Caco-2 (cell line): Measurements from ENCODE around the gene CACNA1C. TPM values are rescaled to one million over a fixed set of nuclear protein-coding genes. Genes with fewer than 3 reads are reported as not detected.

Experiments used
- BruUV-seq: library from RNA; stranded (reverse); fragments of 400-500 nt; replicated peaks from 2 replicates; lab custom pipeline; 2021; lab: Mats Ljungman, UMichigan
- CTCF ChIA-PET: fragments of 300-600 bp; sonication (Branson Sonifier 250); formaldehyde crosslinking; loops from one replicate; lab custom pipeline; 2022; ENCODE audit warnings: antibody characterized with exemption; lab: Charles Lee
- POLR2A ChIA-PET: fragments of 300-600 bp; sonication (Branson Sonifier 250); formaldehyde crosslinking; loops from one replicate; lab custom pipeline; 2022; ENCODE audit warnings: antibody characterized with exemption; lab: Charles Lee
- DNase-seq, 2 experiments: peaks; one replicate each; pipeline versions ENCODE4 v3.0.0 to v3.0.0-alpha.2; 2020 to 2022
- H3K27me3 ChIP-seq: replicated peaks from 2 replicates; pipeline ENCODE4 v1.6.0; 2011; ENCODE audit warnings: low read length; ENCODE audit not compliant: control insufficient read depth, insufficient read depth
- H3K36me3 ChIP-seq: 2 replicates; pipeline ENCODE4 v1.5.1; 2011; ENCODE audit warnings: low read length; ENCODE audit not compliant: control insufficient read depth, insufficient read depth
- H3K4me1 ChIP-seq: fragments of 250-450 bp; sonication (Bioruptor Pico); 2 replicates; pipeline ENCODE4 v1.5.1; 2020; ENCODE audit warnings: mild to moderate bottlenecking
- H3K4me3 ChIP-seq: 2 replicates; pipeline ENCODE4 v1.5.1; 2011; ENCODE audit warnings: low read depth, mild to moderate bottlenecking, control low read depth, low read length
- H3K9me3 ChIP-seq: fragments of 250-450 bp; sonication (Bioruptor Pico); 2 replicates; pipeline ENCODE4 v1.5.1; 2020; ENCODE audit warnings: mild to moderate bottlenecking, moderate library complexity
- H3K27ac Mint-ChIP-seq: one replicate; pipeline ENCODE4 v1.8.0; 2022; ENCODE audit warnings: mixed read lengths; ENCODE audit not compliant: unreplicated experiment
- H3K27me3 Mint-ChIP-seq: one replicate; pipeline ENCODE4 v1.8.0; 2022; ENCODE audit warnings: mixed read lengths; ENCODE audit not compliant: insufficient read depth, unreplicated experiment
- H3K36me3 Mint-ChIP-seq: one replicate; pipeline ENCODE4 v1.8.0; 2022; ENCODE audit warnings: mild to moderate bottlenecking, mixed read lengths; ENCODE audit not compliant: insufficient read depth, unreplicated experiment
- H3K4me1 Mint-ChIP-seq: one replicate; pipeline ENCODE4 v1.8.0; 2022; ENCODE audit warnings: low read depth, mixed read lengths; ENCODE audit not compliant: unreplicated experiment
- H3K4me3 Mint-ChIP-seq: one replicate; pipeline ENCODE4 v1.8.0; 2022; ENCODE audit warnings: mild to moderate bottlenecking, moderate library complexity, mixed read lengths; ENCODE audit not compliant: unreplicated experiment
- H3K9me3 Mint-ChIP-seq: one replicate; pipeline ENCODE4 v1.8.0; 2022; ENCODE audit warnings: mixed read lengths; ENCODE audit not compliant: unreplicated experiment
- intact Hi-C: fragments of 100-400 bp; cut with micrococcal nuclease; formaldehyde crosslinking; loops from one replicate; pipeline ENCODE4 v1.10.0; 2022; ENCODE audit not compliant: unreplicated experiment
- total RNA-seq: library from RNA; stranded (reverse); gene quantifications from 2 replicates; pipeline ENCODE4 v1.2.3, GENCODE V29; 2022
- TF ChIP-seq, protein P1 (sequence below), 2 experiments: fragments of 200-600 bp in 1 of 2; IDR thresholded peaks; 1 replicate in 1 of 2; 2 replicates in 1 of 2; pipeline versions ENCODE4 v1.5.1 to v1.8.0; 2011 to 2022; ENCODE audit warnings: antibody characterized with exemption in 1 of 2, control low read depth in 1 of 2, inconsistent platforms in 1 of 2, low read depth in 1 of 2, low read length in 1 of 2, mild to moderate bottlenecking in 1 of 2, moderate library complexity in 1 of 2; ENCODE audit not compliant: insufficient read depth in 1 of 2, severe bottlenecking in 1 of 2, unreplicated experiment in 1 of 2

CACNA1C gene
- total RNA-seq, 1 experiment from 2014 or later, result not detected

DNA sequence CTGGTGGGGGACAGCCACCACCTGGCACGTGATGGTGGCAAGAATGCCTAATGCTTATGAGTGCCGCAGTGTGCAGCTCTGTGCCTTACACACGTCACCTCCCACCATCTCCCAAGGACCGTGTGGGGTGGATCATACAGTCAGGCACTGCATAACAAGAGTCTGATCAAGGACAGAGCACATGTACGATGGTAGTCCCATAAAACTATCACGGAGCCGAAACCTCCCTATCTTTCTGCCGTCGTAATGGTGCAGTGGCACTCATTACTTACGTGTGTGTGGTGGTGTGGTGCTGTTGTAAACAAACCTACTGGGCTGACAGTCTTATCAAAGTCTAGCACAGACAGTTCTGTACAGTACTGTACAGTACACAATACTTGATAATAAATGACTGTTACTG is 89.3 kb downstream of the CACNA1C start:
- H3K4me3 Mint-ChIP-seq, result no peak overlapping the region
- peaks cover 22% of the 10 kb centered on the region for H3K4me1 Mint-ChIP-seq
- no peak for DNase-seq
- Histone ChIP-seq H3K4me3 (no peak overlapping the region), H3K36me3 (no peaks in the 10 kb centered on the region), H3K9me3 (no peaks in the 10 kb centered on the region), H3K27me3 (no peaks in the 10 kb centered on the region), H3K4me1 (peaks cover 23% of the 10 kb centered on the region)
- H3K27ac Mint-ChIP-seq, result no peak overlapping the region
- intact Hi-C loops, result no loop called here
- no peaks in the 10 kb centered on the region for H3K9me3 Mint-ChIP-seq
- ChIA-PET CTCF (no interaction called here), POLR2A (no interaction called here)
- no TSS peak for BruUV-seq
- no peaks in the 10 kb centered on the region for H3K36me3 Mint-ChIP-seq
- H3K27me3 Mint-ChIP-seq, result peaks cover 3% of the 10 kb centered on the region
- TF ChIP-seq, protein P1, sequence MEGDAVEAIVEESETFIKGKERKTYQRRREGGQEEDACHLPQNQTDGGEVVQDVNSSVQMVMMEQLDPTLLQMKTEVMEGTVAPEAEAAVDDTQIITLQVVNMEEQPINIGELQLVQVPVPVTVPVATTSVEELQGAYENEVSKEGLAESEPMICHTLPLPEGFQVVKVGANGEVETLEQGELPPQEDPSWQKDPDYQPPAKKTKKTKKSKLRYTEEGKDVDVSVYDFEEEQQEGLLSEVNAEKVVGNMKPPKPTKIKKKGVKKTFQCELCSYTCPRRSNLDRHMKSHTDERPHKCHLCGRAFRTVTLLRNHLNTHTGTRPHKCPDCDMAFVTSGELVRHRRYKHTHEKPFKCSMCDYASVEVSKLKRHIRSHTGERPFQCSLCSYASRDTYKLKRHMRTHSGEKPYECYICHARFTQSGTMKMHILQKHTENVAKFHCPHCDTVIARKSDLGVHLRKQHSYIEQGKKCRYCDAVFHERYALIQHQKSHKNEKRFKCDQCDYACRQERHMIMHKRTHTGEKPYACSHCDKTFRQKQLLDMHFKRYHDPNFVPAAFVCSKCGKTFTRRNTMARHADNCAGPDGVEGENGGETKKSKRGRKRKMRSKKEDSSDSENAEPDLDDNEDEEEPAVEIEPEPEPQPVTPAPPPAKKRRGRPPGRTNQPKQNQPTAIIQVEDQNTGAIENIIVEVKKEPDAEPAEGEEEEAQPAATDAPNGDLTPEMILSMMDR (IDR thresholded peaks at IDR 0.05; ENCODE audit: insufficient read depth in 1 of 2, low read depth in 1 of 2, low read length in 1 of 2, severe bottlenecking in 1 of 2, unreplicated experiment in 1 of 2), result no peak

DNA sequence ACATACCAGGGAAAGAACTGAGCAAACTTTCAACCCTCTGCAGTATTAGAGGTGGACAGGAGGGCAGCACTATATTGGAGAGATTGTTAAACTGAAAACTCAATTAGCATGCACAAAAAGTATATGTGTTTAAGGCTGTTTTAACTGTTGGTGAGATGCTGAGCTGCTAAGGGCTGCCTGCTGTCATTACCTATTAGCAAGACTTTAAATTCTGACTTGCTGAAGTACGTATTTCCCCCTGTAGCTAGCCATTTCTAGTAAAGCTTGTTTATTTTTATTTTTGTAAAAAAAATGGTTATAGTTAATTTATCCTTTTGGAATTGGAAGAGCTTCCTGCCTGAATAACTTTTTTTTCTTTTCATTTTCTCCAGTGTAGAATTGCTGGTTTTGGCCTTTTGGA is 92.2 kb downstream of the CACNA1C start:
- peaks cover 12% of the 10 kb centered on the region for H3K27me3 Mint-ChIP-seq
- TF ChIP-seq, protein P1 (IDR thresholded peaks at IDR 0.05; ENCODE audit: insufficient read depth in 1 of 2, low read depth in 1 of 2, low read length in 1 of 2, severe bottlenecking in 1 of 2, unreplicated experiment in 1 of 2), result no peak
- H3K36me3 Mint-ChIP-seq, result no peaks in the 10 kb centered on the region
- H3K4me3 Mint-ChIP-seq, result no peak overlapping the region
- H3K4me1 ChIP-seq, result peaks cover 12% of the 10 kb centered on the region; the same call in 1 of the 2 replicates
- ChIA-PET CTCF (no interaction called here), POLR2A (no interaction called here)
- no peaks in the 10 kb centered on the region for H3K9me3 Mint-ChIP-seq
- no peaks in the 10 kb centered on the region for H3K36me3 ChIP-seq
- H3K27ac Mint-ChIP-seq, result no peak overlapping the region
- H3K4me3 ChIP-seq, result no peak overlapping the region
- H3K27me3 ChIP-seq, result no peaks in the 10 kb centered on the region
- H3K9me3 ChIP-seq, result no peaks in the 10 kb centered on the region
- no peak for DNase-seq
- intact Hi-C loops, result no loop called here
- BruUV-seq, result no TSS peak
- peaks cover 12% of the 10 kb centered on the region for H3K4me1 Mint-ChIP-seq

DNA sequence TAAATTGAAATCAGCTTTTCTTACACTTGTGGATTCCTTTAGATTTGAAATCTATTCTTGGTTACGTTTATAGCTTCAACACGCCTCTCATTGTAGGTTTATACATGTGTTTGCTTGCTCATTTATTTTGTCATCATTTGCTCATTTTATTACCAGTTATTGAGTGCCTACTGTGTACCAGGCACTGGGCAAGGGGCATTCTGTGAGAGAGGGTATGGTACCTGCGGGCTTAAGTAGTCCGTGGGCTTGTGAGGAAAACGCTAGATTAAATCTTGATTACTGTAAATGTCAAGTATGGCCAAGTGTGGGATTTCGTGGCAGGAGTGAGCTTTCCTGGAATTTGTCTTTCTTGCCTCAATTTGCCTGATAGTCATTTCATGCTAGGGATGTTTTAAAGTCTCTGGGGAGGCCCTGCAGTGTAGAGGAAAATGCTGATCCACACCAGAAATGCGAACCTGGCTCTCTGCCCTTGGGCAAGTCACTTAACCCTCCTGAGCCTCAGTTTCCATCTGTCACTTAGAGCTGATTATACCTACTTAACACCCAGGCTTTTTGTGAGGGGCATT is 92.7 kb downstream of the CACNA1C start:
- no peak overlapping the region for H3K27ac Mint-ChIP-seq
- no peaks in the 10 kb centered on the region for H3K9me3 Mint-ChIP-seq
- ChIA-PET POLR2A (no interaction called here), CTCF (interaction anchor here (0.7 kb wide), 1 partner anchor 88 kb away, joined by 3 read pairs; no protein-coding TSS in a partner anchor)
- intact Hi-C loops, result no loop called here
- TF ChIP-seq, protein P1 (IDR thresholded peaks at IDR 0.05; ENCODE audit: insufficient read depth in 1 of 2, low read depth in 1 of 2, low read length in 1 of 2, severe bottlenecking in 1 of 2, unreplicated experiment in 1 of 2), result no peak
- no peaks in the 10 kb centered on the region for H3K27me3 ChIP-seq
- no peaks in the 10 kb centered on the region for H3K9me3 ChIP-seq
- peaks cover 12% of the 10 kb centered on the region for H3K27me3 Mint-ChIP-seq
- H3K36me3 Mint-ChIP-seq, result no peaks in the 10 kb centered on the region
- H3K36me3 ChIP-seq, result no peaks in the 10 kb centered on the region
- no peak for DNase-seq
- no TSS peak for BruUV-seq
- H3K4me3 Mint-ChIP-seq, result no peak overlapping the region
- H3K4me1 ChIP-seq, result peaks cover 12% of the 10 kb centered on the region; the same call in 1 of the 2 replicates
- H3K4me1 Mint-ChIP-seq, result peaks cover 12% of the 10 kb centered on the region
- H3K4me3 ChIP-seq, result no peak overlapping the region
